Measurements from ENCODE around the gene SERPINB11. TPM values are rescaled to one million over a fixed set of nuclear protein-coding genes. Genes with fewer than 3 reads are reported as not detected.
"Not testable (repeated sequence)": the region's sequence is repeated elsewhere in the genome, so short reads cannot be mapped to it uniquely, and the experiment has no call there.

SERPINB11 gene
- total RNA-seq, 1 experiment from 2014 or later: not detected

DNA sequence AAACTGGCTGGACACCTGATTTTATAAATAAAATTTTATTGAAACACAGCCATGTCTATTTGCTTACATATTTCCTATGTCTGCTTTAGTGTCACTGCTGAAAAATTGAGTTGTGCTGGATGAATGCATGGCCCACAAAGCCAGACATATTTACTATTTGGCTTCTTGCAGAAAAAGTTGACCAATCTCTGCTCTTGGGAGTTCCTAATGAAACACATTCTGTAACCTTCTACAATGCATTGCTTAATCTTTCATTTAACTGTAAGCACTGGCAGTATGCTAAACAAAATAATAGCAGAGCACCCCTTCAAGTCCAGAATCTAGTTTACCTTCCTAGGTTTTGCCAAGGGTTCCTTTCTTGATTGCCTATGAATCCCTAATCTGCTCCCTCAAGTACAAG is 54.8 kb downstream of the SERPINB11 start:
- Histone ChIP-seq H3K4me3 (ENCODE audit: insufficient read depth, low read depth, low read length) (no peak overlapping the region), H3K27me3 (ENCODE audit: control insufficient read depth, insufficient read depth, low read length) (no peaks in the 10 kb centered on the region), H3K36me3 (replicated peaks; ENCODE audit: control insufficient read depth, insufficient read depth, low read length) (no peaks in the 10 kb centered on the region)
- no peak for DNase-seq

- no peak for DNase-seq
- Histone ChIP-seq H3K4me3 (ENCODE audit: insufficient read depth, low read depth, low read length) (no peak overlapping the region), H3K27me3 (ENCODE audit: control insufficient read depth, insufficient read depth, low read length) (no peaks in the 10 kb centered on the region), H3K36me3 (replicated peaks; ENCODE audit: control insufficient read depth, insufficient read depth, low read length) (no peaks in the 10 kb centered on the region)
These were observed 56.0 kb downstream of the SERPINB11 start for GRCh38 chr18:63758615-63759240.

DNA sequence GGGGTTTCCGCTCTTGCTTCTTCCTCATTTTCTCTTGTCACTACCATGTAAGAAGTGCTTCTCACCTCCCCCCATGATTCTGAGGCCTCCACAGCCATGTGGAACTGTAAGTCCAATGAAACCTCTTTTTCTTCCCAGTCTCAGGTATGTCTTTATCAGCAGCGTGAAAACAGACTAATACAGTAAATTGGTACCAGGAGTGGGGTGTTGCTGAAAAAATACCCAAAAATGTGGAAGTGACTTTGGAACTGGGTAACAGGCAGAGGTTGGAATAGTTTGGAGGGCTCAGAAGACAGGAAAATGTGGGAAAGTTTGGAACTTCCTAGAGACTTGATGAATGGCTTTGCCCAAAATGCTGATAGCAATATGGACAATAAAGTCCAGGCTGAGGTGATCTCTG is 57.0 kb downstream of the SERPINB11 start:
- H3K36me3 ChIP-seq (replicated peaks; ENCODE audit: control insufficient read depth, insufficient read depth, low read length); H3K27me3 ChIP-seq (ENCODE audit: control insufficient read depth, insufficient read depth, low read length); DNase-seq; H3K4me3 ChIP-seq (ENCODE audit: insufficient read depth, low read depth, low read length): not testable (repeated sequence)

- no peak overlapping the region for H3K4me3 ChIP-seq (ENCODE audit: insufficient read depth, low read depth, low read length)
- DNase-seq: no peak
- H3K27me3 ChIP-seq (ENCODE audit: control insufficient read depth, insufficient read depth, low read length): no peaks in the 10 kb centered on the region
- no peaks in the 10 kb centered on the region for H3K36me3 ChIP-seq (replicated peaks; ENCODE audit: control insufficient read depth, insufficient read depth, low read length)
These were observed 59.8 kb downstream of the SERPINB11 start for GRCh38 chr18:63762518-63762917.

DNA sequence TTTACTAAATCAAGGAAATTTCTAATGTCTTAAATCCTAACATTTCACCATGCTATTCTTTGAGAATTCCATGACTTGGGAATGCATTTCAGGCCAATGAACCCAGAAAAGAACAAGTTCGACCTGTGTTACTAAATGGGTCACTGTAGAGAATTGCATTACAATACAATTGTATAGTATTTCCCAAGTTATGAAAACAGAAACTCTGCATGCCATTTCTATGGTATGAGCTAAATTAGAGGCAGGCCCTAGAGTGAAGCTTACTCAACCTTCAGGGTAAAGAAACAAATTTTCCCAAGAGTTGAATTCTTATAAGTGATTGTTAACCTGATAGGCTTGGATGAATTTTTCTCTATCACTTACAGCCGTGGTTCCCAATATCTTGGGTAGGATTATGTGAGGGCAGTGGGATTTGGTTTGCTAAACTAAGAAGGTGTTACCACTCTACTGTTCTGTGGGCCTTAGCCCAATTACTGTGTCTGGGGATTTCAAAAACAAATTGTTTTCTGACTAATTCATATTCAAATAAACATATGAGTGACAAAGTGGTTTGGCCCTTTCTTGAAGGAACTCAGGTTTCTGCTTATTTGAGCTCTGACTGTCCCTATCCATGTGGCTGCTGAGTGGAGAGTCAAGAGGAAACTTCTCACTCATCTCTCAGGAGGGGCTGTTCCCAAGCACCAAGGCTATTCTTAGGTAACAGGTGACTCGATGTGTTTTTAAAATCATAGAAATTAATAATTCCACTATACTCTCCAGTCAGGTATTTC is 61.3 kb downstream of the SERPINB11 start:
- DNase-seq: no peak

GRCh38 chr18:63765837-63766236 is 63.1 kb downstream of the SERPINB11 start:
- no peak overlapping the region for H3K4me3 ChIP-seq (ENCODE audit: insufficient read depth, low read depth, low read length)
- no peak for DNase-seq
- H3K27me3 ChIP-seq (ENCODE audit: control insufficient read depth, insufficient read depth, low read length): no peaks in the 10 kb centered on the region
- no peaks in the 10 kb centered on the region for H3K36me3 ChIP-seq (replicated peaks; ENCODE audit: control insufficient read depth, insufficient read depth, low read length)

More for the DNA sequence above, 61.3 kb downstream of the SERPINB11 start:
- Histone ChIP-seq H3K36me3 (replicated peaks; ENCODE audit: control insufficient read depth, insufficient read depth, low read length) (no peaks in the 10 kb centered on the region), H3K27me3 (ENCODE audit: control insufficient read depth, insufficient read depth, low read length) (no peaks in the 10 kb centered on the region), H3K4me3 (ENCODE audit: insufficient read depth, low read depth, low read length) (no peak overlapping the region)

Other genes with a start within 250 kb of the SERPINB11 start
- gene SERPINB5, start 226.0 kb upstream of the SERPINB11 start, total RNA-seq (2014; rRNA removed; shearing (Covaris generic)): 0.07 and 0.28 TPM in 2 replicates
- gene SERPINB12, start 160.6 kb upstream of the SERPINB11 start, total RNA-seq (2014; rRNA removed; shearing (Covaris generic)): not detected in 2 replicates
- not detected in 2 replicates for gene SERPINB13, start 115.6 kb upstream of the SERPINB11 start, total RNA-seq (2014; rRNA removed; shearing (Covaris generic))
- not detected in 2 replicates for gene SERPINB4, start 58.7 kb upstream of the SERPINB11 start, total RNA-seq (2014; rRNA removed; shearing (Covaris generic))
- not detected in 2 replicates for gene SERPINB3, start 41.1 kb upstream of the SERPINB11 start, total RNA-seq (2014; rRNA removed; shearing (Covaris generic))
- gene SERPINB7, start 72.5 kb downstream of the SERPINB11 start, total RNA-seq (2014; rRNA removed; shearing (Covaris generic)): not detected in 2 replicates
- not detected in 2 replicates for gene SERPINB2, start 184.7 kb downstream of the SERPINB11 start, total RNA-seq (2014; rRNA removed; shearing (Covaris generic))
- not detected in 2 replicates for gene SERPINB10, start 205.0 kb downstream of the SERPINB11 start, total RNA-seq (2014; rRNA removed; shearing (Covaris generic))
- gene HMSD, start 246.3 kb downstream of the SERPINB11 start, total RNA-seq (2014; rRNA removed; shearing (Covaris generic)): 0.15 and 0.17 TPM in 2 replicates

Data from H7 (cell line).